ENCODE data around the gene TCF21. TPM values are rescaled to one million over a fixed set of nuclear protein-coding genes. Genes with fewer than 3 reads are reported as not detected.

TCF21 gene
- total and polyA plus RNA-seq, 10 donors: 3.6 to 109 (median 27.6) TPM

DNA sequence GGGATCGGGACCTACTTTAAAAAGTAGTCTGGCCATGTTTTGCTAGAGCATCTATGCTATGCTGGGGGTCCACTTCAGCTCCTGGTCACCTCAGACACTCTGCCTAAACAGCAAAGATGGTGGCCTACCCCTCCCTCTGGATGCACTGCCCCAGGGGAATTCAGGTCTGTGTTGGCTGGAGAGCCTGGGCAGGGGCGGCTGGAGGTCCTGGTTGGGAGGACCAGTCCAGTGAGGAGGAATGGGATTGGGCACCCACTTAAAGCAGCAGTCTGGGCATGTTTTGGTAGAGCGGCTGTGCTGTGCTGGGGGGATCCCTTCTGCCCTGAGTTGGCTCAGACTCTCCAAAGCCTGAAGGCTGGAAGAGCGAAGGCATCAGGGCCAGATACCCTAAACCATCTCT is 23.2 kb upstream of the TCF21 start:
- Histone ChIP-seq H3K36me3 (no peaks in the 10 kb centered on the region), H3K27me3 (replicated peaks in 1 of 7) (peaks cover 0 to 23% (median 0%) of the 10 kb centered on the region in 7 donors), H3K27ac (no peak overlapping the region), H3K4me1 (no peaks in the 10 kb centered on the region), H3K9me3 (peaks cover 0 to 48% (median 33%) of the 10 kb centered on the region in 8 donors), H3K4me3 (no peak overlapping the region)
- no peak for DNase-seq
- intact Hi-C loops (cut with DNase I; ENCODE audit: low total_unique reads): no loop called here
- WGBS, 5 donors: 62 to 95% (median 91%) methylated on average over 3 to 4 of the region's 4 CpGs
- TF ChIP-seq CTCF (IDR thresholded peaks at IDR 0.05 in 8 of 11, conservative IDR thresholded peaks at IDR 0.05 in 3 of 11) (no peak), POLR2AphosphoS5 (IDR thresholded peaks at IDR 0.05) (no peak), POLR2A (IDR thresholded peaks at IDR 0.05) (no peak)

DNA sequence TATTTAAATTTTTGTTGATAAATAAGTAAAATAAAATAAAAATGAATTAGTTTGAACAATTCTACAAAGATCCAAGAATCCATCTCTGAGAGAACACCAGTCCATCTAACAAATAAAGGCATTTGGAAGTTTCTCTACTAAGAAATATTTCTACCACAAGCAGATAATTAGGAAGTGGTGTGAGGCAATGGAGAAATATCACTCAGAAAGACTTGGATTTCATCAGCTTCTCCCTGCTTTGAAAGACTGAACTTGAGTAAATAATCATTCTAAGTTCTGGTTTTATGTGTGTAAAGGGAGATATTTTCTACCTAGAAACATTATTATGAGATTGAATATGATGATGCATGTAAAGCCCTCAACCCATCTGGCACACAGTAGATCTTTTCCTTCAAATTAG is 17.8 kb upstream of the TCF21 start:
- intact Hi-C loops (cut with DNase I; ENCODE audit: low total_unique reads): no loop called here
- TF ChIP-seq POLR2A (IDR thresholded peaks at IDR 0.05) (no peak), CTCF (IDR thresholded peaks at IDR 0.05 in 8 of 11, conservative IDR thresholded peaks at IDR 0.05 in 3 of 11) (no peak), POLR2AphosphoS5 (IDR thresholded peaks at IDR 0.05) (no peak)
- no peak for DNase-seq

GRCh38 chr6:133873538-133873937 is 15.4 kb upstream of the TCF21 start:
- Histone ChIP-seq H3K9me3 (no peaks in the 10 kb centered on the region), H3K4me3 (no peak overlapping the region), H3K27me3 (replicated peaks in 1 of 7) (peaks cover 0 to 16% (median 0%) of the 10 kb centered on the region in 7 donors), H3K4me1 (no peaks in the 10 kb centered on the region), H3K36me3 (no peaks in the 10 kb centered on the region), H3K27ac (no peak overlapping the region)
- DNase-seq: no peak
- WGBS, 5 donors: 71 to 83% (median 75%) methylated on average over 5 of the region's 5 CpGs
- TF ChIP-seq POLR2A (IDR thresholded peaks at IDR 0.05): no peak
- no peak for TF ChIP-seq CTCF (IDR thresholded peaks at IDR 0.05 in 8 of 11, conservative IDR thresholded peaks at IDR 0.05 in 3 of 11)
- no peak for TF ChIP-seq POLR2AphosphoS5 (IDR thresholded peaks at IDR 0.05)
- intact Hi-C loops (cut with DNase I; ENCODE audit: low total_unique reads): no loop called here

More for the DNA sequence above, 17.8 kb upstream of the TCF21 start:
- Histone ChIP-seq H3K36me3 (no peaks in the 10 kb centered on the region), H3K4me1 (no peaks in the 10 kb centered on the region), H3K4me3 (no peak overlapping the region), H3K27me3 (replicated peaks in 1 of 7) (peaks cover 0 to 7% (median 0%) of the 10 kb centered on the region in 7 donors), H3K9me3 (no peaks in the 10 kb centered on the region), H3K27ac (no peak overlapping the region)

DNA sequence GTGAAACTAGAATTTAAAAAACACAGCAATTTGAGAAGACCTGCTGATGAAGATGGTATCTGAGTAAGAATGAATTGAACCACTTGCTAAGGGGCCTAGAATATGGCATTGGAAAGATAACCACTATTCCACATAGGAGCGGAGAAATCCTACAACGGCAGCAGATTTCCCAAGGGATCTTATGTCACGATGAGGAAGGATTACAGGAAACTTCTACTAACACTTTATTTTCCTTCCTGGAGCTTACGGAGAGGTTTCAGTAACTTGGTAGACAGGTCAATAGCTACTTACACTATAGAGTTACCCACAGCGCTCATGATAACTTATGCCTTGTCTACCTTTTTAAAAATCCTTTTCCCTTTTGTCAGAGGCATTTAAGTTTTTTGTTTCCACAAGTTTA is 11.8 kb upstream of the TCF21 start:
- intact Hi-C loops (cut with DNase I; ENCODE audit: low total_unique reads): no loop called here
- no peak for DNase-seq
- no peaks in the 10 kb centered on the region for H3K4me1 ChIP-seq
- WGBS, 5 donors: 44 to 54% (median 51%) methylated on average over 5 of the region's 5 CpGs
- no peaks in the 10 kb centered on the region for H3K9me3 ChIP-seq
- peaks cover 0 to 26% (median 0%) of the 10 kb centered on the region in 7 donors for H3K27me3 ChIP-seq (replicated peaks in 1 of 7)
- TF ChIP-seq POLR2AphosphoS5 (IDR thresholded peaks at IDR 0.05) (no peak), POLR2A (IDR thresholded peaks at IDR 0.05) (no peak), CTCF (IDR thresholded peaks at IDR 0.05 in 8 of 11, conservative IDR thresholded peaks at IDR 0.05 in 3 of 11) (no peak)
- H3K36me3 ChIP-seq: no peaks in the 10 kb centered on the region
- peak overlapping the region in 2 of 8 donors; percentile 16 to 30 for H3K27ac ChIP-seq
- H3K4me3 ChIP-seq: no peak overlapping the region
